ENCODE results near the gene DAG1. TPM values are rescaled to one million over a fixed set of nuclear protein-coding genes. Genes with fewer than 3 reads are reported as not detected.

The DAG1 gene
- total and polyA plus RNA-seq, 10 of the 15 experiments (the other 5 are each of a cell fraction or from before 2014, with no cell fraction given) = 0.33 to 16.3 (median 9.2) TPM

DNA sequence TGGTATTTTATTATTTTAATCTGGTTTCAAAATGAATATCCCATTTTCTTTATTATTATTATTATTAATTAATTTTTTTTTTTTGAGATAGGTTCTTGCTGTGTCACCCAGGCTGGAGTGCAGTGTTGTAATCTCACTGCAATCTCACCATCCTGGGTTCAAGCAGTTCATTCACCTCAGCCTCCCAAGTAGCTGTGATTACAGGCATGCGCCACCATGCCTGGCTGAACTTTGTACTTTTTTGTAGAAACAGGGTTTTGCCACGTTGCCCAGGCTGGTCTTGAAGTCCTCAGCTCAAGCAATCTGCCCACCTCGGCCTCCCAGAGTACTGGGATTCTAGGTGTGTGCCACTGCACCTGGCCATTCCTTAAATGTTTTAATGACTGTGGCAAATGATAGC, 28.6 kb downstream of the DAG1 start:
- no TSS peak for BruUV-seq (replicated peaks)

DNA sequence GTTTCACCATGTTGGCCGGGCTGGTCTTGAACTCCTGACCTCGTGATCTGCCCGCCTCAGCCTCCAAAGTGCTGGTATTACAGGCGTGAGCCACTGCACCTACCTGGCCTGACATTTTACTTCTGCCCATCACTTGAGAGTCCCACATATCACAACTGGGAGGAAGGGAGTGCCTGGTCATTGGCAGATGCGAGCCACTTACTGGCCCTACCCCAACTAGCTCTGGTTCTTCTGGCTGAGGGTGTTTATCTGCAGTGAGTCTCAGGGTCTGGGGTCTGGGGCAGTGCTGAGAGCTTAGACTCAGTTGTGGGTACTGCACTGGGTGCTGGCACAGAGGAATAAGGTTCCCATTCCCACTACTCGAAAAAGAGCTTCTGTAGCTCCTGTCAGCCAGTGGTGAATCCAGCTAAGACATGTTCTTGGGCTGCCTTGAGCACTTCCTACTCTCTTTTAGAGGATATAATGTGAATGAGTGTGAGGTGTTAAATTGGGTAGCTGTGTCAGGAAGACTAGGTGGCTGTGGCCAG, 30.2 kb downstream of the DAG1 start:
- Histone ChIP-seq H3K79me2 (ENCODE audit: control insufficient read depth, insufficient read depth, low read length) (no peaks in the 10 kb centered on the region; the same call in 1 of the 2 replicates), H3K4me1 (ENCODE audit: control insufficient read depth, insufficient read depth, low read length) (peaks cover 2% of the 10 kb centered on the region), H3K36me3 (ENCODE audit: control insufficient read depth in 2 of 2, insufficient read depth in 2 of 2, low read length in 1 of 2) (no peaks in the 10 kb centered on the region), H3K4me2 (ENCODE audit: control insufficient read depth, insufficient read depth) (no peak overlapping the region), H3K9me3 (replicated peaks; ENCODE audit: control insufficient read depth, insufficient read depth, low read length) (no peaks in the 10 kb centered on the region), H2AFZ (ENCODE audit: control insufficient read depth, low read depth, low read length) (no peak overlapping the region), H4K20me1 (ENCODE audit: control insufficient read depth, insufficient read depth) (no peaks in the 10 kb centered on the region), H3K9ac (ENCODE audit: control insufficient read depth, insufficient read depth, low read length) (no peak overlapping the region), H3K27ac (ENCODE audit: control insufficient read depth, insufficient read depth) (no peak overlapping the region), H3K27me3 (replicated peaks in 1 of 2; ENCODE audit: control insufficient read depth in 2 of 2, insufficient read depth in 2 of 2, low read length in 1 of 2) (no peaks in the 10 kb centered on the region), H3K4me3 (no peak overlapping the region)
- ChIA-PET POLR2A (interaction anchor here (0.5 to 1.1 kb wide), 3 partner anchors 25 to 173 kb away, joined by 3 to 5 read pairs (median 4); no protein-coding TSS in a partner anchor), CTCF (interaction anchor here (3.0 kb wide), 1 partner anchor 40 kb away, joined by 11 read pairs; no protein-coding TSS in a partner anchor), RAD21 (ENCODE audit: unreplicated experiment) (no interaction called here), SMC1A (ENCODE audit: uncharacterized antibody, unreplicated experiment) (interaction anchor here (1.0 kb wide), 1 partner anchor 12 kb away, joined by 3 read pairs; no protein-coding TSS in a partner anchor)
- DNase-seq (ENCODE audit: low read depth, low spot score) = no peak
- intact Hi-C loops (cut with micrococcal nuclease; ENCODE audit: unreplicated experiment) = no loop called here
- ATAC-seq = no peak
- FAIRE-seq = no peak
- no TSS peak for BruUV-seq (replicated peaks)
- WGBS (ENCODE audit: insufficient coverage, insufficient replicate concordance, low lambda C conversion rate, missing lambda C conversion rate) = 93% methylated on average over 6 of the region's 6 CpGs
- in situ Hi-C loops (cut with MboI) = no loop called here
- TF ChIP-seq HDAC6 (IDR thresholded peaks at IDR 0.05; ENCODE audit: unreplicated experiment) = no peak
- no peak for TF ChIP-seq ZBTB33 (IDR thresholded peaks at IDR 0.05)
- TF ChIP-seq BRCA1 (IDR thresholded peaks at IDR 0.05; ENCODE audit: low read depth, low read length) = no peak
- no peak for TF ChIP-seq CUX1 (IDR thresholded peaks at IDR 0.05; ENCODE audit: insufficient replicate concordance, low read depth, low read length)
- no peak for TF ChIP-seq POLR2A (IDR thresholded peaks at IDR 0.05; ENCODE audit: low read depth, low read length)
- no peak for TF ChIP-seq TAF1 (IDR thresholded peaks at IDR 0.05; ENCODE audit: borderline replicate concordance, low read depth, low read length)
- TF ChIP-seq BCL11A (IDR thresholded peaks at IDR 0.05; ENCODE audit: low read depth, low read length) = no peak

More for the DNA sequence above, 28.6 kb downstream of the DAG1 start:
- Histone ChIP-seq H3K4me1 (ENCODE audit: control insufficient read depth, insufficient read depth, low read length) (peaks cover 7% of the 10 kb centered on the region), H3K27me3 (replicated peaks in 1 of 2; ENCODE audit: control insufficient read depth in 2 of 2, insufficient read depth in 2 of 2, low read length in 1 of 2) (no peaks in the 10 kb centered on the region), H3K9ac (ENCODE audit: control insufficient read depth, insufficient read depth, low read length) (no peak overlapping the region), H3K4me2 (ENCODE audit: control insufficient read depth, insufficient read depth) (no peak overlapping the region), H3K9me3 (replicated peaks; ENCODE audit: control insufficient read depth, insufficient read depth, low read length) (no peaks in the 10 kb centered on the region), H3K27ac (ENCODE audit: control insufficient read depth, insufficient read depth) (no peak overlapping the region), H4K20me1 (ENCODE audit: control insufficient read depth, insufficient read depth) (no peaks in the 10 kb centered on the region), H3K4me3 (no peak overlapping the region), H3K79me2 (ENCODE audit: control insufficient read depth, insufficient read depth, low read length) (no peaks in the 10 kb centered on the region), H2AFZ (ENCODE audit: control insufficient read depth, low read depth, low read length) (no peak overlapping the region), H3K36me3 (ENCODE audit: control insufficient read depth in 2 of 2, insufficient read depth in 2 of 2, low read length in 1 of 2) (no peaks in the 10 kb centered on the region)
- ATAC-seq = no peak
- CTCF ChIA-PET = interaction anchor here (1.5 to 3.0 kb wide), 2 partner anchors 13 to 41 kb away, joined by 4 to 11 read pairs; no protein-coding TSS in a partner anchor
- WGBS (ENCODE audit: insufficient coverage, insufficient replicate concordance, low lambda C conversion rate, missing lambda C conversion rate) = 86% methylated on average over 3 of the region's 3 CpGs
- in situ Hi-C loops (cut with MboI) (no loop called here), intact Hi-C loops (cut with micrococcal nuclease; ENCODE audit: unreplicated experiment) (no loop called here)
- TF ChIP-seq ZZZ3 (IDR thresholded peaks at IDR 0.05; ENCODE audit: control insufficient read depth, insufficient read length, low read depth) (no peak), TCF7 (IDR thresholded peaks at IDR 0.05; ENCODE audit: borderline replicate concordance) (no peak), YY1 (IDR thresholded peaks at IDR 0.05; ENCODE audit: low read depth, low read length) (no peak), RAD51 (IDR thresholded peaks at IDR 0.05) (no peak)
- POLR2A ChIA-PET = interaction anchor here (0.9 kb wide), 1 partner anchor 197 kb away, joined by 3 read pairs; no protein-coding TSS in a partner anchor
- SMC1A ChIA-PET (ENCODE audit: uncharacterized antibody, unreplicated experiment) = interaction anchor here (1.4 kb wide), 1 partner anchor 173 kb away, joined by 3 read pairs; no protein-coding TSS in a partner anchor
- FAIRE-seq = no peak
- no peak for DNase-seq (ENCODE audit: low read depth, low spot score)
- RAD21 ChIA-PET (ENCODE audit: unreplicated experiment) = interaction anchor here (1.3 kb wide), 1 partner anchor 41 kb away, joined by 3 read pairs; no protein-coding TSS in a partner anchor

All from GM12878 (cell line).